SK-N-MC (cell line): ENCODE measurements around the gene SPN.

ENCODE experiments used
- EZH2 ChIP-seq: fragments of 200-600 bp; sonication (generic); IDR thresholded peaks from one replicate; pipeline ENCODE4 v1.6.1; 2017; ENCODE audit warnings: antibody characterized with exemption
- FOXP2 ChIP-seq: optimal IDR thresholded peaks from 2 replicates; pipeline ENCODE3; 2011; ENCODE audit warnings: mild to moderate bottlenecking, moderate library complexity; ENCODE audit not compliant: insufficient read depth; ENCODE audit errors: extremely low read length, control extremely low read depth
- POLR2AphosphoS5 ChIP-seq: IDR thresholded peaks from 2 replicates; pipeline ENCODE4 v1.6.1; 2012; ENCODE audit warnings: mild to moderate bottlenecking, low read depth, low read length, borderline replicate concordance

DNA sequence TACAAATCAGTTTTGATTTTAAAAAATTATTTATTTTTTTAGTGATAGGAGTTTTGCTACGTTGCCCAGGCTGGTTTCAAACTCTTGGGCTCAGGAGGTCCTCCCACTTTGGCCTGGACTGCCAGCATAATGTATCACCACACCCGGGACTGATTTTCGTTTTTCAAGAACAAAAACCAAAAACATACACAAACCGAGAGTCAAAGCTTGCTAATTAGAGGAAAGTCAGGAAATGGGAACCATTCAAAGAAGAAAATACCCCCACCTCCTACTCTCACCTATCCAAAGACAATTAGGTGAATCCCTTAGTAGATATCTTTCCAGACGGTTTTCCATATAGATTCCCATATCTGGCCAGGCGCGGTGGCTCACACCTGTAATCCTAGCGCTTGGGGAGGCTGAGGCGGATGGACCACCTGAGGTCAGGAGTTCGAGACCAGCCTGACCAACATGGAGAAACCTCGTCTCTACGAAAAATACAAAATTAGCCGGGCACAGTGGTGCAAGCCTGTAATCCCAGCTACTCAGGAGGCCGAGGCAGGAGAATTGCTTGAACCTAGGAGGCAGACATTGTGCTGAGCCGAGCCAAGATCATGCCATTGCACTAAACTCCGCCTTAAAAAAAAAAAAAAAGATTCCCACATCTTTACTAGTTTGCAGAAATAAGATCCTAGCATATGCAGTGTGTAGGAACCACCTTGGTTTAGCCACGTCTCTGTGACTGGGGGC, 883 bp upstream of the SPN start:
- TF ChIP-seq EZH2 (no peak), POLR2AphosphoS5 (no peak), FOXP2 (no peak)
